WTC11 (cell line): ENCODE data around the gene RHEB. TPM values are rescaled to one million over a fixed set of nuclear protein-coding genes. Genes with fewer than 3 reads are reported as not detected.

Source experiments
- ATAC-seq: fragments of 200-7000 bp; cut with Tn5 transposase; 2 replicates; pipeline ENCODE4 v1.10.0; 2021; ENCODE audit warnings: mild to moderate bottlenecking, moderate library complexity
- CTCF ChIA-PET: fragments of 300-600 bp; sonication (Branson Sonifier 250); formaldehyde crosslinking; loops from one replicate; lab custom pipeline; 2021; ENCODE audit warnings: antibody characterized with exemption; lab: Charles Lee
- POLR2A ChIA-PET: fragments of 350-600 bp; sonication (Branson Sonifier 250); formaldehyde crosslinking; loops from one replicate; lab custom pipeline; 2021; ENCODE audit warnings: antibody characterized with exemption; lab: Charles Lee
- DNase-seq: peaks from one replicate; pipeline ENCODE4 v3.0.0; 2021; ENCODE audit warnings: low spot score
- H3K27ac Mint-ChIP-seq: 2 replicates; pipeline ENCODE4 v1.8.0; 2021; ENCODE audit warnings: mixed read lengths
- H3K27me3 Mint-ChIP-seq: 2 replicates; pipeline ENCODE4 v1.8.0; 2021; ENCODE audit warnings: low read depth, mild to moderate bottlenecking, moderate library complexity, mixed read lengths
- H3K36me3 Mint-ChIP-seq: 2 replicates; pipeline ENCODE4 v1.8.0; 2021; ENCODE audit warnings: mixed read lengths
- H3K4me1 Mint-ChIP-seq: 2 replicates; pipeline ENCODE4 v1.8.0; 2022; ENCODE audit warnings: mixed read lengths
- H3K4me3 Mint-ChIP-seq: 2 replicates; pipeline ENCODE4 v1.8.0; 2021; ENCODE audit warnings: mild to moderate bottlenecking, moderate library complexity, mixed read lengths
- H3K9me3 Mint-ChIP-seq: 2 replicates; pipeline ENCODE4 v1.8.0; 2021; ENCODE audit warnings: mixed read lengths
- AR ChIP-seq: fragments of 250-450 bp; sonication (Bioruptor Pico); IDR thresholded peaks from 2 replicates; pipeline ENCODE4 v1.9.0; 2021; ENCODE audit warnings: mild to moderate bottlenecking
- ARID4B ChIP-seq: sonication (generic); formaldehyde crosslinking; IDR thresholded peaks from 2 replicates; pipeline ENCODE4 v1.8.0; 2023; ENCODE audit warnings: missing genetic modification reagents, mild to moderate bottlenecking, borderline replicate concordance
- ATF2 ChIP-seq: sonication (generic); formaldehyde crosslinking; IDR thresholded peaks from 2 replicates; pipeline ENCODE4 v1.8.1; 2022; ENCODE audit warnings: low read depth, missing genetic modification reagents, borderline replicate concordance
- CBFB ChIP-seq: sonication (generic); formaldehyde crosslinking; IDR thresholded peaks from 2 replicates; pipeline ENCODE4 v1.8.1; 2022; ENCODE audit warnings: mild to moderate bottlenecking, low read depth, missing genetic modification reagents
- CTCF ChIP-seq: fragments of 200-600 bp; IDR thresholded peaks from 2 replicates; pipeline ENCODE4 v1.8.0; 2022; ENCODE audit warnings: antibody characterized with exemption
- ESRRA ChIP-seq: sonication (generic); formaldehyde crosslinking; IDR thresholded peaks from 2 replicates; pipeline ENCODE4 v1.8.1; 2022; ENCODE audit warnings: mild to moderate bottlenecking, missing genetic modification reagents, borderline replicate concordance
- FOXP4 ChIP-seq: sonication (generic); formaldehyde crosslinking; IDR thresholded peaks from 2 replicates; pipeline ENCODE4 v1.8.0; 2022; ENCODE audit warnings: mild to moderate bottlenecking, missing genetic modification reagents
- GABPB1 ChIP-seq: sonication (generic); formaldehyde crosslinking; IDR thresholded peaks from 2 replicates; pipeline ENCODE4 v1.8.1; 2023; ENCODE audit warnings: mild to moderate bottlenecking, missing genetic modification reagents
- IRF1 ChIP-seq: sonication (generic); formaldehyde crosslinking; IDR thresholded peaks from 2 replicates; pipeline ENCODE4 v1.8.0; 2023; ENCODE audit warnings: missing genetic modification reagents
- JAZF1 ChIP-seq: fragments of 250-450 bp; sonication (Bioruptor Pico); IDR thresholded peaks from 2 replicates; pipeline ENCODE4 v1.9.0; 2021; ENCODE audit warnings: moderate library complexity, mild to moderate bottlenecking, inconsistent platforms
- MLX ChIP-seq: sonication (generic); formaldehyde crosslinking; IDR thresholded peaks from 2 replicates; pipeline ENCODE4 v1.8.1; 2023; ENCODE audit warnings: mild to moderate bottlenecking, missing genetic modification reagents, moderate library complexity
- MYBL2 ChIP-seq: sonication (generic); formaldehyde crosslinking; IDR thresholded peaks from 2 replicates; pipeline ENCODE4 v1.8.1; 2023; ENCODE audit warnings: mild to moderate bottlenecking, moderate library complexity, missing genetic modification reagents
- NFE2L1 ChIP-seq: sonication (generic); formaldehyde crosslinking; IDR thresholded peaks from 2 replicates; pipeline ENCODE4 v1.8.1; 2023; ENCODE audit warnings: missing genetic modification reagents
- SMAD4 ChIP-seq: sonication (generic); formaldehyde crosslinking; IDR thresholded peaks from 2 replicates; pipeline ENCODE4 v1.8.0; 2022; ENCODE audit warnings: mild to moderate bottlenecking, missing genetic modification reagents
- ZBTB43 ChIP-seq: sonication (generic); formaldehyde crosslinking; IDR thresholded peaks from 2 replicates; pipeline ENCODE4 v1.8.1; 2023; ENCODE audit warnings: mild to moderate bottlenecking, missing genetic modification reagents
- ZNF671 ChIP-seq: fragments of 250-450 bp; sonication (Bioruptor Pico); IDR thresholded peaks from 2 replicates; pipeline ENCODE4 v1.8.0; 2021; ENCODE audit warnings: mild to moderate bottlenecking
- total RNA-seq: library from RNA; stranded (reverse); gene quantifications from 3 replicates; pipeline ENCODE4 v1.2.3, GENCODE V29; 2021

RHEB gene
- total RNA-seq, 1 experiment from 2014 or later, result 133 TPM

- TF ChIP-seq ATF2 (CRISPR knock-in tag) (no peak), NFE2L1 (CRISPR knock-in tag) (no peak), ZNF671 (no peak), FOXP4 (CRISPR knock-in tag) (no peak), CTCF (no peak), MYBL2 (CRISPR knock-in tag) (no peak)
Observed at GRCh38 chr7:151452680-151453325, 66.9 kb downstream of the RHEB start (continued).

GRCh38 chr7:151451626-151452571 is 67.8 kb downstream of the RHEB start:
- DNase-seq (no peak), ATAC-seq (no peak)
- Mint-ChIP-seq H3K27ac (no peak overlapping the region; the same call in 1 of the 2 replicates), H3K36me3 (no peaks in the 10 kb centered on the region; the same call in 1 of the 2 replicates), H3K27me3 (peaks cover 9% of the 10 kb centered on the region), H3K4me3 (no peak overlapping the region), H3K9me3 (peaks cover under 1% of the 10 kb centered on the region; the same call in 1 of the 2 replicates), H3K4me1 (peaks cover 47% of the 10 kb centered on the region)
- ChIA-PET POLR2A (interaction anchor here (0.5 to 0.6 kb wide), 2 partner anchors 13 to 1127 kb away, joined by 3 read pairs; no protein-coding TSS in a partner anchor), CTCF (interaction anchor here (0.6 to 2.7 kb wide), 4 partner anchors 8 to 220 kb away, joined by 3 to 7 read pairs (median 4); no protein-coding TSS in a partner anchor)
- TF ChIP-seq ZBTB43 (CRISPR knock-in tag) (no peak), SMAD4 (CRISPR knock-in tag) (no peak), GABPB1 (CRISPR knock-in tag) (no peak), IRF1 (CRISPR knock-in tag) (no peak), CBFB (CRISPR knock-in tag) (no peak), ARID4B (no peak), MLX (CRISPR knock-in tag) (no peak), ESRRA (no peak), AR (CRISPR knock-in tag) (no peak), JAZF1 (no peak)
